Suprapubic skin (tissue), 4 donors: ENCODE measurements around the gene DIS3L.

Experiments used
- CTCF ChIP-seq, 2 donors: fragments of 200-600 bp in 1 of 2; fragments of 450-650 bp in 1 of 2; sonication (generic) in 1 of 2; IDR thresholded peaks; one replicate each; pipeline ENCODE4 v1.5.1; 2016 to 2019; ENCODE audit warnings: antibody characterized with exemption in 2 of 2, mild to moderate bottlenecking in 1 of 2, moderate library complexity in 1 of 2
- POLR2A ChIP-seq, 2 donors: fragments of 450-650 bp; IDR thresholded peaks; one replicate each; pipeline ENCODE4 v1.6.1; 2017; ENCODE audit warnings: antibody characterized with exemption in 2 of 2, mild to moderate bottlenecking in 2 of 2, moderate library complexity in 2 of 2
- POLR2AphosphoS5 ChIP-seq, 3 donors: sonication (generic); formaldehyde crosslinking; IDR thresholded peaks; one replicate each; pipeline ENCODE4 v1.6.1; 2017; ENCODE audit warnings: antibody characterized with exemption in 3 of 3

- TF ChIP-seq CTCF (IDR thresholded peaks at IDR 0.05) = no peak
- no peak for TF ChIP-seq POLR2A (IDR thresholded peaks at IDR 0.05)
- no peak for TF ChIP-seq POLR2AphosphoS5 (IDR thresholded peaks at IDR 0.05)
Measured at GRCh38 chr15:66288093-66288492, 5.3 kb upstream of the DIS3L start.
